H54 (cell line): ENCODE measurements around the gene HEPN1.

ENCODE experiments used
- DNase-seq: peaks from one replicate; pipeline ENCODE4 v3.0.0; 2011; ENCODE audit warnings: low spot score, mixed read lengths; ENCODE audit not compliant: insufficient read length
- FAIRE-seq: peaks from 3 replicates; lab custom pipeline; 2011; peaks lifted over from hg19 to GRCh38; lab: Jason Lieb, UNC
- POLR2A ChIP-seq: IDR thresholded peaks from 2 replicates; pipeline ENCODE4 v1.6.1; 2011; ENCODE audit warnings: low read depth, mild to moderate bottlenecking, low read length

Gene HEPN1

DNA sequence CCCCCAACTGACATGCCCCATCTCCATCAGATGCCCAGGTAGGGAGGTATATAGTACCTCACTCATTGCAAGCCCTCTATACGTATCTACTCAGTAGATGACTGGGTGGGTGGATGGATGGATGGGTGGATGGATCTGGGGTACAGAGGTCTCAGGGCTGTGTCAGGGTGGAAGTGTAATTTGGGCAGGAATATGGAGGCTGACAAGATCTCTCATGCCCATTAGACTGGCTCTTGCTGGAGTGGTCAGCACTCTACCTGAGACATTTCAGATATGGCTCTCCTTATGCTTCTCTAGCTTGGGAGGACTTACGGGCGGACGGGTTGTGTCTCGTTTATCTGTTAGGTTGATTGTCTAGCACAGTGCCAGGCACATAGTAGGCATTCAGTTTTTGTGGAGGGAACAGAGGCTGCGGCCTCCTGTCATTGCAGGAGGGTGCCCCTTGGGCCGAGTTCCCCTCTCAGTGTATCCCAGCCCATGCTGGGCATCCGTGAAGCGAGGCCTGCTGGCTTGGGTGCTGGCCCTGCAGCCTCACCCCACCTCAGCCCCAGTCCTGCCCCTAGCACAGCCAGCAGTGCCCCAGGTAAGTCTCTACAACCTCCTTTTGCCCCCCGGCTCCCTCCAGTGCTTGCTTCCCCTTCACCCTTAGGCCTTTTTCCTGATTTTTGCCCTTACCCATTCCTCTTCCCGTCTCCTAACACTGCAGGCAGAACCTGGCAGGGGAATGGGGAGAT is 40.1 kb upstream of the HEPN1 start:
- no peak for FAIRE-seq
- TF ChIP-seq POLR2A: no peak
- no peak for DNase-seq

DNA sequence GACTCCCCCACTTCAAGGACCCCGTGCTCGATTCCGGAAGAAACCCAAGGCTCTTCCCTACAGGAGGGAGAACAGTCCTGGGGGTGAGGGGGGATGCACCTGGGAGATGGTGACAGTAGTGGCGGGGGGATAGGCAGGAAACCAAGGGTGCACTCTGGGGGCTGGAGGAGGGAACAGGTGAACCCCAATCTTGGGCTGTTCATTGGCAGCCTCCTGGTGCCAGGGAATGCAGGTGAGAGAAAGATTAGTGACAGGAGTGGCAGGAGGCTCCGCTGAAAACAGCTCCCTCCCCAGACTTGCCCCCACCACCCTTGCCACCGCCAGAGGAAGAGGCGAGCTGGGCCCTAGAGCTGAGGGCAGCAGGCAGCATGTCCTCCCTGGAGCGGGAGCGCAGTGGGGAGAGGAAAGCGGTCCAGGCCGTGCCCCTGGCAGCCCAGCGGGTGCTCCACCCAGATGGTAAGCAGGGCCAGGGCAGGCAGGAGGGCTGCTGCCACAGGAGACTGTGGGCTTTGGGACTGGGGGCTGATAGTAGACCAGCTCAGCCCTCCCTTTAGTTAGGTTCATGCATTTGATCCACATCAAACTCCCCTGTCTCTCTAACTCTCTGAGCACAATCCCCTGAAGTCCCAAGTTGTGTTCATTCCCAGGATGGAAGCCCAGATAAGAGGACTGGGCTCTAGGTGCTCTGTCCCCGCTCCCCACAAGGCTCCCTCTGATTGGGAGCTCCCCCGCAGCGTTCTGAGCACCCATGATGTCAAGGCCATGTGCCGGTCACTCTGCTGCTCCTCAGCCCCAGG is 39.4 kb upstream of the HEPN1 start:
- no peak for FAIRE-seq
- no peak for DNase-seq
- no peak for TF ChIP-seq POLR2A

DNA sequence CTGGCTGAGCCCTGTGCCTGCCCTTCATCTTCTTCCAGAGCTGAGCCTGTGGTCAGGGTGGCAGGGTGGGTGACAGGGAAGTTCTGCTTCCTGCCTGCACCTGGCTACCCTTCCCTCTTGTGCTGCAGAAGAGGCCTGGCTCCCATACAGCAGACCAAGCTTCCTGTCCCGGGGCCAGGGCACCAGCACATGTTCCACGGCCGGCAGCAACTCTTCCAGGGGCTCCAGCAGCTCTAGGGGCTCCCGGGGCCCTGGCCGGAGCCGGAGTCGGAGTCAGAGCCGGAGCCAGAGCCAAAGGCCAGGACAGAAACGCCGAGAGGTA is 38.8 kb upstream of the HEPN1 start:
- FAIRE-seq (no peak), DNase-seq (no peak)
- TF ChIP-seq POLR2A: no peak

DNA sequence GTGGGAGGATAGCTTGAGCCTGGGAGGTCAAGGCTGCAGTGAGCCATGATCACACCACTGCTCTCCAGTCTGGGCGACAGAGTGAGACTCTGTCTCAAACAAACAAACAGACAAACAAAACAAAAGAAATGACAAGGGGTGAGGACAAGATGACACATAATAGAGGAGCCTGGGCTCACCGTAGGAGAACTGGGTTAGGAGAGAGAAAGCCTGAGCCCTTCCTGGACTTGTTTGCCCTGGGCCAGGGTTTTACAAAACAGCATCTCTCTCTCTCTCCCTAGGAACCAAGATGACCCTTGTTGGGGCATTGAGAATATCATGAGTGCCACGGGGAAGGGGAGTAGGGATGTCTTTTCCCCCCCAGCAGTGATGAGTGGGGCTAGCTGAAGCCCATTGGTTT is 38.1 kb upstream of the HEPN1 start:
- FAIRE-seq (no peak), DNase-seq (no peak)
- TF ChIP-seq POLR2A: no peak

DNA sequence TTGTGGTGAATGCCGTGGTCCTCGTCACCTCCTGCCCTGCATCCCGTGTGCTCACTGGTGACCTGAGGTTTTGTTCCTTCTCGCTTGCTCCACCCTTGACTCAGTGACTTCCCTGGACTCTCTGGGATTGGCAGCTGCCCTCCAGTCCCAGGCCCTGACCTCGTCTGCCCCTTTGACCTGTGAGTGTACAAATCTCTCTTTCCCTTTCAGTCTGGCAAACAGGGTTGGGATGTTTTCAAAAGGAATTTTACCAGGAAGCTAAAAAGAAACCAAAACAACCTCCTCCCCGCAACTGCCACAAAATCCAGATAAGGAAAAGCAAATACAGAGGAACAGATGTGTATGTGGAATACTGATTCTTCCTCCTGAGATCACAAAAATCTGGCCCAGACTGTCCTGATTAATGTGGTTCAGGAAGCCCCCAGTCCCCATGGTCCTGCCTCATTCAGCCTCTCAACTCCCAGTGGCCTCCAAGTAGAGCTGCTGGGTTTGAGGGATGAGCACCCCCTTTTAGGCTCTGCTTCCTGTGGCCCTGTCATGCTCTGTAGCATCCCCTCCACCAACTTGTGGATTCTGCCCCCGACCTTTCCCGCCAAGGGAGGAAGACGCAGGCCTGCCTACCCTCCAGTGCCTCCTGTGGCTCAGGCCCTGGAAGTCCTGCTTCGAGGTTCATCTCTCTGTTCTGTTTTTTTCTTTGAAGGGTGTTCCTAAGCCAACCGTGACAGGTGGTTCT is 36.5 kb upstream of the HEPN1 start:
- DNase-seq: no peak
- TF ChIP-seq POLR2A: no peak
- no peak for FAIRE-seq

DNA sequence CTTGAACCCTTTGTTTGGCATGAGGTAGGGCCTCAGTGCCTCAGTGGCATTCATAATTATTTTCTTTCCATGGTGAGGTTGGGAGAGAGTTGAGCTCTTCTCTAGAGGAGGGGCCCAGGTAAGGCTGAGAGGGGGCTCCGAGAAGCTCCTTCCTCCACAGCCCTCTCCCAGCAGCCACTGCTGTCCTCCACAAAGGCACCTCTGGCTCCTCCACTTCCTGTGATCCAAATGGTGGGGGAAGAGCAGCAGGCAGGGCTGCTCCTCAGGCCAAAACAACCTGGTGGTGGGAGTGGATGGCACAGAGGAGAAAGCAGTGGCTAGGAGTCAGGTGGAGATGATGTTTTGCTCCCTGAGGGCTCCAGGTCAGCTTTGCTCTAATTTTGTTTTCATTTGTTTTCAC is 34.7 kb upstream of the HEPN1 start:
- FAIRE-seq (no peak), DNase-seq (no peak)
- no peak for TF ChIP-seq POLR2A

DNA sequence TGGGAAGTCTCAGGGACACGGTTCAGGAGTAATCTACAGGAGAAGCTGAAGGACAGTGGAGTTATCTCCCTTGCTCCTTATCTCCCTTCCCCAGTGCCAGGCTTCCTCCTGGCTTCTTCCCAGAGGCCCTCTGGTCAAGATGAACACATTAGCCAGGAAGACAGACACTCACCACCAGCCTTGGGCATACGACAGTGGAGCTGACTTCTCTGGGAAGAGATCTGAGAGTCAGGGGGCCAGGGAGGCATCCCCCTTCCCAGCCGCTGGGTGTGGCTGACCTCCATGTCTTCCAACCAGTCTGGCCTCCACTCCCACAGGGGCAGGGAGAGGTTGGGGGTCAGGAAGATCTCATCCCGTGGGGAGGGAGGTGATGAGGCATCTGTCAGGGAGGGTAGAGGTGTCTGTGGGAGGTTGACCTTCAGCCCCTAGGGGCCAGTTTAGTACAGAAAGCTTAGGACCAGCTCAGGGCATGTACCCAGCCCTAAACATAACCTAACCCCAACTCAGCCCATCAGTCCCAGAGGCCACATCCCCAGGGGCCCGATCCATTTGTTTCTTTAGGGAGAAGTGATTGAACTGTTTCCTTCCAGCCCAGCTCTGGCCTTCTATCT is 34.1 kb upstream of the HEPN1 start:
- FAIRE-seq (no peak), DNase-seq (no peak)
- no peak for TF ChIP-seq POLR2A

DNA sequence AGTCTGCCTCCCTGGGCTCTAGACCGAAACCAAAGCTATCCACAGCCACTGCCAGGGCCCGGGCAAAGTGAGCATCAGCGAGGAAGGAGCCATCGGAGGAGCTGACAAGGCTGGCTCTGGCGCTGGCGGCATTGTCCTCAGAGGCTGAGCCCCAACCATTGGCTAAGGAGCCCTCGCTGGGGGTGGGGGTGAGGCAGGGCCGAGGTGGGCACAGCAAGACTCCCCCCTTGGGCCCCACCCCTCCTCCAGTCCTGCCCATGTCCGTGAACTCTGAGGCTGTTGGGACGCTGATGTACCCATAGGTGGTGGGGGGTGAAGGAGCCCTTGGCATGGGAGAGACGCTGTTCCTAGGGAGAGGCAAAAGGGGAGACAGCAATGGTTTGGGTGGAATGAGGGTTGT is 32.6 kb upstream of the HEPN1 start:
- no peak for TF ChIP-seq POLR2A
- FAIRE-seq: no peak
- DNase-seq: no peak

DNA sequence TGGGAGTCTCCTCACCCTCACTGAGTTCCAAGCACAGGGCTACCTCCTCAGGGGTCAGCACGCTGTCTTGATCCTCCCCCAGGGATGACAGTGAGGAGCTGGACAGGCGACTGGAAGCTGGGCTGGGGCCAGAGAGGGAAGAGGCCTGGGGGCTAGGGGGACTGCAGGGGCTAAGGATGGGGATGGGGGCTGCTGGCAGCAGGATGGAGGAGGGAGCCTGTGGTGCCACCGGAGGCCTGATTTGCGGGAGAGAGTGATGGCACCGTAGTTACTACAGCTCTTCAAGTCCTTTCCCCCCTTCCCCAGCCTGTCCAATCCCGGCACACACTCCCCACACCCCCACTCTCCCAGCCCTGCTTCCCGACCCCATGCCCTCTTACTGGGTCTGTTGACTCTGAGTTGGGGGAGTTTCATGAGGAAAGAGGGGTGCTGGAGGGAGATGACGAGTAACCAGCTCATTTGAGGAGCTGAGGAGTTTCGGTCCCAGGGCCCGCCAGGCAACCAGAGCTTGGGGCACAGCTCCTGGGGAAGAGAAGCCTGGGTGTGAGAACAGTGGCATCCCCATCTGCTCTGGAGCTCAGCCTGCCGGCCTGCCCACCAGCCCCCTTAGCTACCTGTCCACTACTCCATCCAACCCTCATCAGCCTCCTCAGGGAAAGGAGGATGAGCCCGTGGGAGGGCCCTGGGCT is 31.9 kb upstream of the HEPN1 start:
- no peak for FAIRE-seq
- no peak for TF ChIP-seq POLR2A
- no peak for DNase-seq

DNA sequence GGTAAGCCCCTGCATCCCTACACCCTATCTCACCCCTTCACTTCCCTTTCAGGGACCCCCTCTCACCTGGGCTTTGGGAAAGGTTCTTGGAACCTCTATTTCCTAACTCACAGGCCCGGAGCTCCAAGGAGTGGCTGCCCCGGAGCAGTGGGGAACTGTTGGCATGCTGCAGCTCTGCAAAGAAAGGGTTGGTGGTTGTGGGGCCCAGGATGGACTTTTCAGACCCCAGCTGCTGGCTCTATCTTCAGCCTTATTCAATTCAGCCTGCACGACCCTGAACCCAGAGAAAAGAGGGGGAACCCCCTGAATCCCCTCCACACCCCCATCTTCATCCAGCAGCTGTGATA is 31.4 kb upstream of the HEPN1 start:
- FAIRE-seq (no peak), DNase-seq (no peak)
- TF ChIP-seq POLR2A: no peak

DNA sequence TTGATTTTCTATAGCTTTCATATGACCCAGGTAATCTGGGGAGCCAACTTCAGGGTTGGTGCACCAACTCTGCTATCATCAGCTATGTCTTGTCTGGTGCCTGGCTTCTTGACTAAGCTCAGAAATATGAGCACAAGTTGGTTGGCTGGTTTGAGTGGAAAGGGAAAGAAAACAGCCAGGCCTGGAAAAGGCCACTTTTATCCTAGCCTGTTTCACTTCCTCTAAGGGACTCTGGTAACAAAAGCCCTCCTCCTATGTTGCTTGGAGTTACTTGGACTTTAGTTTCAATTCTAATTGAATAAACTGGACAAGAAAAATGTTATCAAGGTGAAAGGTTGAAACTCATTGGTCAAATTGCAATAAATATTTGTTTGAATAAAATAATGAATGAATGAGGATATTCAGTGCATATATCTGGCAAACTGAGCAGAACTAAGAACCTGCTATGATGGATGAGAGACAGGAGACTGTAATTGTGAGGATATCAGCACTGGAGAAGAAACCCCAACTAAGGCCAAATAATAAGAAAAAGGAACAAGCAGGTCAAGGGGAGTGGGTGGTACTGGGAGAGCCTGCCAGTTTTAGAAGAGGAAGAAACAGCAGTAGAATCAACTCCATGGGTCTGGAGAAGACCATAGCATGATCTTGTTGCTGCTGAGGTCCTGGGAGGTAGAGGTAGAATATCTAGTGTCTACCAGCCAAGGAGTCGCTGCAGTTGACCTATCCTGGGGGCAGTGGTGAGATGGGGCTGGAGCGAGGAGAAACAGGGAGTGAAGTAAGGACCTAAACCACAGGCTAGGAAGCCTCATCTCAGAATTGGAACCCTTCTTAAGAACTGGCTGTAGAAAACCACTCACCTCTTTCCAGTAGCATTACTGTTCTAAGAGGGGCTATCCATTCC is 29.6 kb upstream of the HEPN1 start:
- no peak for FAIRE-seq
- no peak for TF ChIP-seq POLR2A
- DNase-seq: no peak

DNA sequence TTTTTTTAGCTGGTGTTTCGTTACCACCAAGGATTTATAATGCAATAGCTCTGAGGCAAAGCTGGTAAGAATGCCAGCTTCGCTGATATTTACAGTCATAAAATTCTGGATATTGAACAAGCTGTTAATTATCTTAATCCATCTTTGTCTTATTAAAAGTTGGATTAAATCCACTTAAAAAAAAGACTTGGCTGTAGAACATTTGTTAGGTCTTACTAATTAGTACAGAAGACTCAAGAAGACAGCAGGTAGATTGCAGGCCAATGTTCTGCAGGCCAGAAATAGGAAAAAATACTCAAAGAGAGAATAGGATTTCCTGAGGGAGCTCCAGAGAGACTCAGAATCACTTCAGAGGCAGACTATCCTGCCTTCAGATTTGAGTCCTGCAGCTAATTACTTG is 28.9 kb upstream of the HEPN1 start:
- FAIRE-seq (no peak), DNase-seq (no peak)
- TF ChIP-seq POLR2A: no peak
